Neural crest cell (in vitro differentiated cells): Measurements from ENCODE around the gene ZBTB21. TPM values are rescaled to one million over a fixed set of nuclear protein-coding genes. Genes with fewer than 3 reads are reported as not detected.

Source experiments
- DNase-seq: peaks from one replicate; pipeline ENCODE4 v3.0.0; 2021; ENCODE audit warnings: low read depth, mixed read lengths, low spot score
- H3K27ac Mint-ChIP-seq: one replicate; pipeline ENCODE4 v1.8.0; 2021; ENCODE audit warnings: mild to moderate bottlenecking, mixed read lengths; ENCODE audit not compliant: unreplicated experiment
- H3K27me3 Mint-ChIP-seq: 2 replicates; pipeline ENCODE4 v1.8.0; 2021; ENCODE audit warnings: low read depth, mild to moderate bottlenecking, mixed read lengths
- H3K36me3 Mint-ChIP-seq: 2 replicates; pipeline ENCODE4 v1.8.0; 2021; ENCODE audit warnings: low read depth, mild to moderate bottlenecking, mixed read lengths
- H3K4me1 Mint-ChIP-seq: 2 replicates; pipeline ENCODE4 v1.8.0; 2021; ENCODE audit warnings: mixed read lengths
- H3K4me3 Mint-ChIP-seq: one replicate; pipeline ENCODE4 v1.8.0; 2021; ENCODE audit warnings: mild to moderate bottlenecking, mixed read lengths
- H3K9me3 Mint-ChIP-seq: 2 replicates; pipeline ENCODE4 v1.8.0; 2021; ENCODE audit warnings: mixed read lengths
- total RNA-seq: library from RNA; stranded (reverse); gene quantifications from 2 replicates; pipeline ENCODE4 v1.2.1, GENCODE V29; 2021
- TF ChIP-seq, protein P1 (sequence below): fragments of 200-600 bp; sonication (generic); conservative IDR thresholded peaks from 2 replicates; pipeline ENCODE4 v1.5.0; 2021; ENCODE audit warnings: antibody characterized with exemption, mild to moderate bottlenecking

ZBTB21 gene
- total RNA-seq, 1 donor from 2014 or later = 16.4 TPM

DNA sequence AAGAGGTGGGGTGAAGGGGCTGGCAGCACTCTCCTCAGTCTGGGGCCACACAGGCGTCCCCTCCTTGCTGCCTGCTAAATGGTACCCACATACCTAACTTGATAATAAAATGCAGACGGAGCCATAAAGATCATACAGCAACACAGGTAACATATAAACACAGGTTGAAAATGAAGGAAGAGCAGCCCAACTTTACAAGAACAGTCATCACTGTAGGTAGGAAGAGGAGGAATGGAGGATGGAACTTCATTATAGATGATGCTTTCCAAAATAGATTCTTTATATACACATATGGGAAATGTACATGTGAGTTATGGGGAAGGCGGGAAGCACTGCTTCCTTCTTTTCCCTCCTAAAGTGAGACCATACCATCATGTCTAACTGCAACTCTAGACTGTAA lies 69.7 kb downstream of the ZBTB21 start:
- Mint-ChIP-seq H3K9me3 (no peaks in the 10 kb centered on the region), H3K27me3 (no peaks in the 10 kb centered on the region), H3K36me3 (no peaks in the 10 kb centered on the region), H3K4me1 (peaks cover under 1% of the 10 kb centered on the region), H3K27ac (no peak overlapping the region), H3K4me3 (no peak overlapping the region)
- TF ChIP-seq, protein P1, sequence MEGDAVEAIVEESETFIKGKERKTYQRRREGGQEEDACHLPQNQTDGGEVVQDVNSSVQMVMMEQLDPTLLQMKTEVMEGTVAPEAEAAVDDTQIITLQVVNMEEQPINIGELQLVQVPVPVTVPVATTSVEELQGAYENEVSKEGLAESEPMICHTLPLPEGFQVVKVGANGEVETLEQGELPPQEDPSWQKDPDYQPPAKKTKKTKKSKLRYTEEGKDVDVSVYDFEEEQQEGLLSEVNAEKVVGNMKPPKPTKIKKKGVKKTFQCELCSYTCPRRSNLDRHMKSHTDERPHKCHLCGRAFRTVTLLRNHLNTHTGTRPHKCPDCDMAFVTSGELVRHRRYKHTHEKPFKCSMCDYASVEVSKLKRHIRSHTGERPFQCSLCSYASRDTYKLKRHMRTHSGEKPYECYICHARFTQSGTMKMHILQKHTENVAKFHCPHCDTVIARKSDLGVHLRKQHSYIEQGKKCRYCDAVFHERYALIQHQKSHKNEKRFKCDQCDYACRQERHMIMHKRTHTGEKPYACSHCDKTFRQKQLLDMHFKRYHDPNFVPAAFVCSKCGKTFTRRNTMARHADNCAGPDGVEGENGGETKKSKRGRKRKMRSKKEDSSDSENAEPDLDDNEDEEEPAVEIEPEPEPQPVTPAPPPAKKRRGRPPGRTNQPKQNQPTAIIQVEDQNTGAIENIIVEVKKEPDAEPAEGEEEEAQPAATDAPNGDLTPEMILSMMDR = no peak
- DNase-seq = no peak

GRCh38 chr21:41939391-41939790 lies 70.8 kb downstream of the ZBTB21 start:
- Mint-ChIP-seq H3K27me3 (no peaks in the 10 kb centered on the region), H3K9me3 (no peaks in the 10 kb centered on the region), H3K4me3 (no peak overlapping the region), H3K36me3 (no peaks in the 10 kb centered on the region), H3K27ac (no peak overlapping the region), H3K4me1 (peaks cover 7% of the 10 kb centered on the region)
- no peak for DNase-seq
- TF ChIP-seq, protein P1 = no peak

Other genes starting within 250 kb of the ZBTB21 start
- not detected in 2 replicates for gene RIPK4, start 243.3 kb downstream of the ZBTB21 start, total RNA-seq
- gene PRDM15, start 131.0 kb downstream of the ZBTB21 start, total RNA-seq = 11.6 and 12.0 TPM in 2 replicates
- 12.5 and 13.0 TPM in 2 replicates for gene C2CD2, start 56.3 kb downstream of the ZBTB21 start, total RNA-seq
- gene UMODL1, start 61.0 kb upstream of the ZBTB21 start, total RNA-seq = not detected in 2 replicates
- 2.8 and 3.3 TPM in 2 replicates for gene ABCG1, start 208.8 kb upstream of the ZBTB21 start, total RNA-seq